Subcutaneous adipose tissue (tissue), 4 donors: ENCODE results near the gene DUSP8. TPM values are rescaled to one million over a fixed set of nuclear protein-coding genes. Genes with fewer than 3 reads are reported as not detected.

Experiments
- total RNA-seq, 4 donors: library from RNA; depleted of rRNA; stranded (reverse); fragments of >200 nt; gene quantifications; one replicate each; pipeline ENCODE4 v1.1.0, GENCODE V29; 2016
- TF ChIP-seq, protein P1 (sequence below): fragments of 450-650 bp; IDR thresholded peaks from one replicate; pipeline ENCODE4 v1.5.1; 2016; ENCODE audit warnings: low read depth, mild to moderate bottlenecking, control low read depth, antibody characterized with exemption, moderate library complexity

The DUSP8 gene
- total RNA-seq, 4 donors from 2014 or later: 0.22 to 2.3 (median 0.74) TPM

DNA sequence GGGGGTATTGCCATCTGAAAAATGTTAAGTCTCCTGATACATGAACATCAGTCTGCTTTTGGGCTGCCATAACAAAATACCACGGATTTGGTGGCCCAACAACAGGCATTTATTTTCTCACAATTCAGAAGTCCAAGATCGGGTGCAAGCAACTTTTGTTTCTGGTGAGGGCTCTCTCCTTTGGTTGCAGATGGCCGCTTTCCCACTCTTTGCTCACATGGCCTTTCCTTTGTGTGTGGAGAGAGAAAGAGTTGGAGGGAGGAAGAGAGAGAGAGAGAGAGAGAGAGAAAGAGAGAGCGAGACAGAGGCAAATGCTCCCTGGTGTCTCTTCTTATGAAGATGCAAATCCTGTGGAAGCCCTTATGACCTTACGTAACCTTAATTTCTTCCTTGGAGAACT is 28.6 kb upstream of the DUSP8 start:
- TF ChIP-seq, protein P1, sequence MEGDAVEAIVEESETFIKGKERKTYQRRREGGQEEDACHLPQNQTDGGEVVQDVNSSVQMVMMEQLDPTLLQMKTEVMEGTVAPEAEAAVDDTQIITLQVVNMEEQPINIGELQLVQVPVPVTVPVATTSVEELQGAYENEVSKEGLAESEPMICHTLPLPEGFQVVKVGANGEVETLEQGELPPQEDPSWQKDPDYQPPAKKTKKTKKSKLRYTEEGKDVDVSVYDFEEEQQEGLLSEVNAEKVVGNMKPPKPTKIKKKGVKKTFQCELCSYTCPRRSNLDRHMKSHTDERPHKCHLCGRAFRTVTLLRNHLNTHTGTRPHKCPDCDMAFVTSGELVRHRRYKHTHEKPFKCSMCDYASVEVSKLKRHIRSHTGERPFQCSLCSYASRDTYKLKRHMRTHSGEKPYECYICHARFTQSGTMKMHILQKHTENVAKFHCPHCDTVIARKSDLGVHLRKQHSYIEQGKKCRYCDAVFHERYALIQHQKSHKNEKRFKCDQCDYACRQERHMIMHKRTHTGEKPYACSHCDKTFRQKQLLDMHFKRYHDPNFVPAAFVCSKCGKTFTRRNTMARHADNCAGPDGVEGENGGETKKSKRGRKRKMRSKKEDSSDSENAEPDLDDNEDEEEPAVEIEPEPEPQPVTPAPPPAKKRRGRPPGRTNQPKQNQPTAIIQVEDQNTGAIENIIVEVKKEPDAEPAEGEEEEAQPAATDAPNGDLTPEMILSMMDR: no peak

DNA sequence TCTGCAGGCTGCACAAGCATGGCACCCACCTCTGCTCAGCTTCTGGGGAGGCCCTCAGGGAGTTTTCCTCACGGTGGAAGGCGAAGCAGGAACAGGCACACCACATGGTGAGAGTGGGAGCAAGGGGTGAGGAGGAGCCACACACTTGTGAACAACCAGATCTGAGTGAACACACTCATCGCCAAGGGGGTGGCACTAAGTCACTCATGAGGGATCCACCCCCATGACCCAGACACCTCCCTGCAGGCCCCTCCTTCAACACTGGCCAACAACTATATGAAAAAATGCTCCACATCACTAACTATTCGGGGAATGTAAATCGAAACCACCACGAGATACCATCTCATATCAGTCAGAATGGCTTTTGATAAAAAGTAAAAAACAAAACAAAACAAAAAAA is 26.7 kb upstream of the DUSP8 start:
- TF ChIP-seq, protein P1: no peak

DNA sequence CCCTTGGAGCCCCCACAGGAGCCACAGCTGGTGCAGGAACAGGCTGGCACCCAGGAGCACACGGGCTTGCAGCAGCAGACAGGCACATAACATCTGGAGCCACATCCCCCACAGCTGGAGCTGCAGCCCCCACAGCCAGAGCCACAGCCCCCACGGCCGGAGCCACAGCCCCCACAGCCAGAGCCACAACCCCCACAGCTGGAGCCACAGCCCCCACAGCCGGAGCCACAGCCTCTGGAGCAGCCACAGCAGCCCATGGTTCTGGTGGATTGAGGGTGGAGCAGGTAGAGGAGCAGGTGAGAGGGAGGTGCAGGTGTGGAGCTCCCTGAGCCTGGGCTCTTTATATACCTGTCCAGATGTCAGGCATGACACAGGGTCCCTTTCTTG is 25.9 kb upstream of the DUSP8 start, which contains the start of gene KRTAP5-2:
Gene KRTAP5-2, minus strand, starts transcription at position 301 of the 387 bp plus-strand sequence. Its CDS starts 44 bp downstream, at position 257.
- TF ChIP-seq, protein P1: no peak

DNA sequence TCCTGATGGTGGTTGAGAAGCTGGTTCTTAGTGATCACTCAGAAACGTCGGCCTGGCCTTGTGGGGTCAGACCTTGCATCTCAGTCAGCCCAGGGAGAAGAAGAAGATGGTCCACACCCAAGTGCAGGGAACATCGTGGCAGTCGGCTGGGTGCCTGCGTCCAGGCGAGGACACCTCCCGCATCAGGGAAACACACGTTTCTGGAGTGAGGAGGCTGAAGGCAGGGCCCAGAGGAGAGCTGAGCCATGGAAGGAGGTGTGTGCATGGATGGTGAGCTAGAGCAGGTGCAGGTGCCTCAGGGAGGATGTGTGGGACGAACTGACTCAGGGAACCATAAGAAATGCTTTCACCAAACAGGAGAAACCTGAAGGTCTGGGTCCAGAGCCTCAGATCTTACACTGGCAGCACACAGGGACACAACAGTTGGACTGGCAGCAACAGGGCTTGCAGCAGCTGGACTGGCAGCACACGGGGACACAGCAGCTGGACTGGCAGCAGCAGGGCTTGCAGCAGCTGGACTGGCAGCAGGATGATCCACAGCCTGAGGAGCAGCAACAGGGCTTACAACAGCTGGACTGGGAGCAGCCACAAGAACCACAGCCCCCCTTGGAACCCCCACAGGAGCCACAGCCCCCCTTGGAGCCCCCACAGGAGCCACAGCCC is 25.4 kb upstream of the DUSP8 start:
- TF ChIP-seq, protein P1: no peak

DNA sequence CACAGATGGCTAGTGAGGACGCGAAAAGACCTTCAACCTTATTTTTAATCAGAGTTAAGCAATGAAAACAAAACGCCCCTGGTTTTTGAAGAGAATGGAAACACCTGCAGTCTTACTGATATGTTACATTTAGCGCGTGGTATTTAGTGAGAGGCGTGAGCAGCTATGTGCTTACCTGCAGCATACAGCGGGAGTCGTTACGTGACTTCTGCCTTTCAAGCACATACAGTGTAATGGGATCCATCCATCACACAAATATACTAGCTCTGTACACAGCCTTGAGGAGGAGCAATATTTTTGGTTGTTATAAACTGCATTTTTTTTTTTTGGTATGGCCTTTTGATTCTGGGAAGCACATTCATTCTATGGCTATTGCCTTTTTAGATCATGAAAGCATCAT is 20.6 kb upstream of the DUSP8 start:
- TF ChIP-seq, protein P1: no peak

DNA sequence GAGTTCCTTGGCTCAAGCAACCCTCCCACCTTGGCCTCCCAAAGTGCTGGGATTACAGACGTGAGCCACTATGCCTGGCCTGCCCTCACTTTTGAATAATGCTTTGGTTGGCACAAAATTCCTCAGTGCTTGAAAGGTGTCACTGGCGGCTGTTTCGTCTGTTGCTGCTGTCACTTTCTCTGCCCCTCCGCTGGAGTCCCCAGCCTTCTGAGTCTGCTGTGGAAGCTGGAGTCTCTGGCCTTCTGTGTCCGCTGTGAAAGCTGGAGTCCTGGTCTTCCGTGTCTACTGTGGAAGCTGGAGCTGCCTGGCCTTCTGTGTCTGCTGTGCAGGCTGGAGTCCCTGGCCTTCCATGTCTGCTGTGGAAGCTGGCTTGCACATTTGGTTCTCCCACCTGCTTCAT is 17.9 kb upstream of the DUSP8 start:
- TF ChIP-seq, protein P1: no peak

DNA sequence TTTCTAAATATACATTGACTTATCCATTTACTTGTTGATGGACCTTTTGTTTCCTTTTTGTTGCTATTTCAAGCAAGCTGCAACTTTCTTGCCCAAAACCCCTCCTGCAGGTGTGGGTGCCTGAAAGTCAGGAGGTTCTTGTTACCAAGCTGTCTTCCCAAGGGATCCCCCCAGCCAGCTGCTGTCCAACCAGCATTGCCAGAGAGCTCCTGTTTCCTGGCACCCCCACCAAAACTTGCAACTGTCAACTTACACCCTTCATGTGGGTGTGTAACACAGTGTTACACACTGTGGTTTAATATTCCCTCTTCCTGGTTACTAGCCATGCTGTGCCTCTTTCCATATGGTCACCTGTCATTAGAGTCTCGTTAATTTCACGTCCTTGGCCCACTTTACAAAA is 14.6 kb upstream of the DUSP8 start:
- TF ChIP-seq, protein P1: no peak
